Endometrial microvascular endothelial cells (primary cell): ENCODE data around the gene PAPSS2. TPM values are rescaled to one million over a fixed set of nuclear protein-coding genes. Genes with fewer than 3 reads are reported as not detected.
"Not testable (repeated sequence)": the region's sequence is repeated elsewhere in the genome, so short reads cannot be mapped to it uniquely, and the experiment has no call there.

Experiments
- in situ Hi-C: cut with HindIII; loops from 2 replicates; pipeline ENCODE4 v1.10.0; 2017; ENCODE audit warnings: low sequenced_read_pairs, low pct_unique_long_range_greater_than_20kb; ENCODE audit errors: inconsistent ontology term
- total RNA-seq: library from RNA; depleted of rRNA; stranded (reverse); fragments of >200 nt; gene quantifications from one replicate; pipeline ENCODE4 v1.2.3, GENCODE V29; 2015; ENCODE audit errors: inconsistent ontology term

Gene PAPSS2
- total RNA-seq, 1 donor from 2014 or later: 79.9 TPM

GRCh38 chr10:87733081-87733480 is 73.4 kb downstream of the PAPSS2 start:
- in situ Hi-C loops: no loop called here

GRCh38 chr10:87734987-87735827 is 75.5 kb downstream of the PAPSS2 start:
- in situ Hi-C loops: no loop called here

GRCh38 chr10:87738253-87738652 is 78.6 kb downstream of the PAPSS2 start:
- in situ Hi-C loops: not testable (repeated sequence)

GRCh38 chr10:87739703-87740102 is 80.0 kb downstream of the PAPSS2 start:
- in situ Hi-C loops: no loop called here

- in situ Hi-C loops: no loop called here
Observed at GRCh38 chr10:87740254-87740655, 80.6 kb downstream of the PAPSS2 start.

GRCh38 chr10:87742992-87743610 is 83.4 kb downstream of the PAPSS2 start:
- in situ Hi-C loops: not testable (repeated sequence)

- in situ Hi-C loops: no loop called here
Observed at GRCh38 chr10:87744606-87745005, 84.9 kb downstream of the PAPSS2 start.

- in situ Hi-C loops: no loop called here
Observed at GRCh38 chr10:87746911-87747310, 87.2 kb downstream of the PAPSS2 start.

- in situ Hi-C loops: not testable (repeated sequence)
Observed at GRCh38 chr10:87748244-87748643, 88.6 kb downstream of the PAPSS2 start.

GRCh38 chr10:87750001-87750671 is 90.5 kb downstream of the PAPSS2 start:
- in situ Hi-C loops: no loop called here

- in situ Hi-C loops: no loop called here
Observed at GRCh38 chr10:87750817-87751216, 91.1 kb downstream of the PAPSS2 start.

GRCh38 chr10:87751274-87751673 is 91.6 kb downstream of the PAPSS2 start:
- in situ Hi-C loops: no loop called here

- in situ Hi-C loops: no loop called here
Observed at GRCh38 chr10:87752566-87752965, 92.9 kb downstream of the PAPSS2 start.

- in situ Hi-C loops: no loop called here
Observed at GRCh38 chr10:87753995-87754866, 94.6 kb downstream of the PAPSS2 start.

- in situ Hi-C loops: no loop called here
Observed at GRCh38 chr10:87757685-87758084, 98.0 kb downstream of the PAPSS2 start.

GRCh38 chr10:87759551-87759950 is 99.9 kb downstream of the PAPSS2 start:
- in situ Hi-C loops: no loop called here

- in situ Hi-C loops: no loop called here
Observed at GRCh38 chr10:87760195-87760905, 100.7 kb downstream of the PAPSS2 start.

- in situ Hi-C loops: no loop called here
Observed at GRCh38 chr10:87761153-87761552, 101.5 kb downstream of the PAPSS2 start.
